Measurements from ENCODE around the gene DNM3. TPM values are rescaled to one million over a fixed set of nuclear protein-coding genes. Genes with fewer than 3 reads are reported as not detected.

The DNM3 gene
- total RNA-seq, 6 experiments from 2014 or later: 0.25 to 0.73 (median 0.39) TPM

- Mint-ChIP-seq H3K4me1 (ENCODE audit: low read depth) (peaks cover 36% of the 10 kb centered on the region), H3K36me3 (ENCODE audit: low read depth) (no peaks in the 10 kb centered on the region), H3K27me3 (ENCODE audit: insufficient read depth) (no peaks in the 10 kb centered on the region), H3K4me3 (no peak overlapping the region), H3K27ac (no peak overlapping the region), H3K9me3 (no peaks in the 10 kb centered on the region)
- DNase-seq: peak; percentile 54
- TF ChIP-seq CTCF (IDR thresholded peaks at IDR 0.05): peak; percentile 89
Measured at GRCh38 chr1:172002725-172003345, 161.5 kb downstream of the DNM3 start.

- no peak for TF ChIP-seq CTCF (IDR thresholded peaks at IDR 0.05)
Measured at GRCh38 chr1:172003766-172004530, 162.7 kb downstream of the DNM3 start.

GRCh38 chr1:172004671-172005070 is 163.4 kb downstream of the DNM3 start:
- DNase-seq: no peak
- peaks cover 36% of the 10 kb centered on the region for H3K4me1 Mint-ChIP-seq (ENCODE audit: low read depth)
- no peaks in the 10 kb centered on the region for H3K36me3 Mint-ChIP-seq (ENCODE audit: low read depth)

More at GRCh38 chr1:172003766-172004530, 162.7 kb downstream of the DNM3 start:
- peaks cover 36% of the 10 kb centered on the region for H3K4me1 Mint-ChIP-seq (ENCODE audit: low read depth)
- H3K27me3 Mint-ChIP-seq (ENCODE audit: insufficient read depth): no peaks in the 10 kb centered on the region; the same call in 1 of the 2 replicates
- H3K4me3 Mint-ChIP-seq: no peak overlapping the region; the same call in 1 of the 2 replicates
- H3K27ac Mint-ChIP-seq: no peak overlapping the region; the same call in 1 of the 2 replicates
- DNase-seq: no peak
- no peaks in the 10 kb centered on the region for H3K36me3 Mint-ChIP-seq (ENCODE audit: low read depth)
- H3K9me3 Mint-ChIP-seq: no peaks in the 10 kb centered on the region

GRCh38 chr1:172005856-172006255 is 164.6 kb downstream of the DNM3 start:
- Mint-ChIP-seq H3K9me3 (peaks cover 11% of the 10 kb centered on the region), H3K4me1 (ENCODE audit: low read depth) (peaks cover 36% of the 10 kb centered on the region), H3K36me3 (ENCODE audit: low read depth) (peaks cover 10% of the 10 kb centered on the region), H3K27ac (peak overlapping the region; percentile 34), H3K4me3 (no peak overlapping the region), H3K27me3 (ENCODE audit: insufficient read depth) (no peaks in the 10 kb centered on the region; the same call in 1 of the 2 replicates)
- DNase-seq: peak; percentile 76
- TF ChIP-seq CTCF (IDR thresholded peaks at IDR 0.05): no peak

More at GRCh38 chr1:172004671-172005070, 163.4 kb downstream of the DNM3 start:
- TF ChIP-seq CTCF (IDR thresholded peaks at IDR 0.05): no peak
- Mint-ChIP-seq H3K9me3 (no peaks in the 10 kb centered on the region), H3K4me3 (no peak overlapping the region), H3K27ac (no peak overlapping the region), H3K27me3 (ENCODE audit: insufficient read depth) (no peaks in the 10 kb centered on the region; the same call in 1 of the 2 replicates)

- H3K36me3 Mint-ChIP-seq (ENCODE audit: low read depth): peaks cover 17% of the 10 kb centered on the region
- no peak for DNase-seq
- no peak for TF ChIP-seq CTCF (IDR thresholded peaks at IDR 0.05)
Measured at GRCh38 chr1:172006660-172007059, 165.4 kb downstream of the DNM3 start.

More at GRCh38 chr1:172006660-172007059, 165.4 kb downstream of the DNM3 start:
- no peak overlapping the region for H3K27ac Mint-ChIP-seq
- H3K4me3 Mint-ChIP-seq: no peak overlapping the region
- H3K4me1 Mint-ChIP-seq (ENCODE audit: low read depth): peaks cover 36% of the 10 kb centered on the region
- H3K27me3 Mint-ChIP-seq (ENCODE audit: insufficient read depth): no peaks in the 10 kb centered on the region; the same call in 1 of the 2 replicates
- peaks cover 16% of the 10 kb centered on the region for H3K9me3 Mint-ChIP-seq

All from HFFc6 (cell line).